Measurements from ENCODE around the gene BUB1.

BUB1 gene

GRCh38 chr2:110662560-110662959 lies 15.3 kb downstream of the BUB1 start:
- no peak for TF ChIP-seq POU2F2 (IDR thresholded peaks at IDR 0.05; ENCODE audit: low read depth, low read length)
- no peak for TF ChIP-seq SPI1 (IDR thresholded peaks at IDR 0.05; ENCODE audit: low read depth, low read length)
- TF ChIP-seq POLR2A (IDR thresholded peaks at IDR 0.05; ENCODE audit: low read depth, low read length): no peak
- no peak for TF ChIP-seq PAX5 (IDR thresholded peaks at IDR 0.05; ENCODE audit: insufficient read depth, low read length, severe bottlenecking)
- TF ChIP-seq POLR2AphosphoS5 (IDR thresholded peaks at IDR 0.05; ENCODE audit: low read depth, low read length): no peak
- TF ChIP-seq TAF1 (IDR thresholded peaks at IDR 0.05; ENCODE audit: low read depth, low read length): no peak
- no peak for DNase-seq (ENCODE audit: insufficient read length, low spot score)
- FAIRE-seq: no peak

GRCh38 chr2:110660558-110660957 lies 17.3 kb downstream of the BUB1 start:
- FAIRE-seq (no peak), DNase-seq (ENCODE audit: insufficient read length, low spot score) (no peak)
- TF ChIP-seq POLR2AphosphoS5 (IDR thresholded peaks at IDR 0.05; ENCODE audit: low read depth, low read length): no peak
- TF ChIP-seq SPI1 (IDR thresholded peaks at IDR 0.05; ENCODE audit: low read depth, low read length): no peak
- no peak for TF ChIP-seq TAF1 (IDR thresholded peaks at IDR 0.05; ENCODE audit: low read depth, low read length)
- TF ChIP-seq POLR2A (IDR thresholded peaks at IDR 0.05; ENCODE audit: low read depth, low read length): no peak
- TF ChIP-seq POU2F2 (IDR thresholded peaks at IDR 0.05; ENCODE audit: low read depth, low read length): no peak
- TF ChIP-seq PAX5 (IDR thresholded peaks at IDR 0.05; ENCODE audit: insufficient read depth, low read length, severe bottlenecking): no peak

DNA sequence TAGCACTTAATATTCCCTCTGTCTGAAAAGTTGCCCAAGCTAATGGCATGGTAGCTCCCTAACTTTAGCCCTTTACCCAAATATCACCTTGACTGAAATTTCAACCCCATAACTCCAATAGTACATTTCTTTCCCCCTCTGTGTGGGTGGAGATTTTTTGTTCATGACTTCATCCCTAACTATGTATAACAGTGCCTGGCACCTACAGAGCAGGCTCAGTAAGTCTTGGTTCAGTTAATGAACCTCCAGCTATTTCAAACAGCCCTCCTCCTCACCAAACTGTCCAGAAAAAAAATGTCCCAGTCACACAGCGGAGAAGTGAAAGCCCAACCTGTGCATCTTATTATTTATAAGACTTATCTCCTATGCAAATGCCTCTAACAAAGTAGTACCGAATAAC lies 18.6 kb downstream of the BUB1 start:
- TF ChIP-seq TAF1 (IDR thresholded peaks at IDR 0.05; ENCODE audit: low read depth, low read length) (no peak), SPI1 (IDR thresholded peaks at IDR 0.05; ENCODE audit: low read depth, low read length) (no peak), POLR2AphosphoS5 (IDR thresholded peaks at IDR 0.05; ENCODE audit: low read depth, low read length) (no peak)
- FAIRE-seq (no peak), DNase-seq (ENCODE audit: insufficient read length, low spot score) (no peak)

DNA sequence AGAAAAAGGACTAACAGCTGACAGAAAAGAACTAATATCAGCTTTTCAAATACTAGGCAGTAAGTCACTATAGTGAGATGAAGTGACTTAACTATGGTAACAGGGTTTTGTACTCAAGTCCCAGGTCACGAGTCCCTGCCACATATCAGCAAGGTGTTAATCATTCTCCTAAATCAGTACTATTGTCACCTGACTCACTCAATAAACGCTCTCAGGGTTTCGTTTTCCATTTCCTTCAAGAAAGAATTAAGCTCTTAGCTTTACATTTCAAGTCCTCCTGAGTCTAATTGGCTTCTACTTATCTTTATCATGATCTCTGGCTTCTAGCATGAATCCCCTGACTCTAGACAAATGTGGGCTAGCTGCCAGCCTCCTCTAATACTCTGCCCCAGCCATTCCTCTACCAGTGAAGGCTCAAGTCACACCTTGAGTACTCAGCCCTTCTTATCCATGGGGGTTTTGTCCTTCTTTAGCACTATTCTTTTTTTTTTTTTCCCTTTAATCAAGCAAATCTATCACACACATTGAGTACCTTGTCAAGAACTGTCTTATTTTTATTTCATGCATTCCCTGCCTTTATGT lies 20.0 kb downstream of the BUB1 start:
- FAIRE-seq (no peak), DNase-seq (ENCODE audit: insufficient read length, low spot score) (no peak)
- TF ChIP-seq POLR2A (IDR thresholded peaks at IDR 0.05; ENCODE audit: low read depth, low read length) (no peak), POU2F2 (IDR thresholded peaks at IDR 0.05; ENCODE audit: low read depth, low read length) (no peak)

GRCh38 chr2:110655701-110656100 lies 22.2 kb downstream of the BUB1 start:
- no peak for TF ChIP-seq POLR2A (IDR thresholded peaks at IDR 0.05; ENCODE audit: low read depth, low read length)
- TF ChIP-seq POU2F2 (IDR thresholded peaks at IDR 0.05; ENCODE audit: low read depth, low read length): no peak
- no peak for TF ChIP-seq TAF1 (IDR thresholded peaks at IDR 0.05; ENCODE audit: low read depth, low read length)
- TF ChIP-seq PAX5 (IDR thresholded peaks at IDR 0.05; ENCODE audit: insufficient read depth, low read length, severe bottlenecking): no peak
- TF ChIP-seq POLR2AphosphoS5 (IDR thresholded peaks at IDR 0.05; ENCODE audit: low read depth, low read length): no peak
- TF ChIP-seq SPI1 (IDR thresholded peaks at IDR 0.05; ENCODE audit: low read depth, low read length): peak; percentile 50
- FAIRE-seq: no peak
- DNase-seq (ENCODE audit: insufficient read length, low spot score): no peak

DNA sequence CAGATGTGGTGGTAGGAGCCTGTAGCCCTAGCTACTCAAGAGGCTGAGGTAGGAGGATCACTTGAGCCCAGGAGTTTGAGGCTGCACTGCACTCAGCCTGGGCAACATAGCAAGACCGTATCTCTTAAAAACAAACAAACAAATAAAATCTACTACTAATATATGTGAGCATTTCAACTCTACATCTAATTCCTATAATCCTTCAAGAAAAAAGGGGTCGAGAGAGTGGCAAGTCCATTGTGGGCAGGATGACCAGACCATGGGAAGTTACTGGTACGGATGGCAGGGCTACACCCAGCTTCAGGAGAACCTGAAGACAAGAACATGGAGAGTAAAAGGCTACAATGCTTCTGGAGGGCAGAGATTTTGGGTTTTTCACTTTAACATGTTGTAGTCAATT lies 24.0 kb downstream of the BUB1 start:
- TF ChIP-seq POLR2AphosphoS5 (IDR thresholded peaks at IDR 0.05; ENCODE audit: low read depth, low read length) (no peak), POLR2A (IDR thresholded peaks at IDR 0.05; ENCODE audit: low read depth, low read length) (no peak), POU2F2 (IDR thresholded peaks at IDR 0.05; ENCODE audit: low read depth, low read length) (no peak), SPI1 (IDR thresholded peaks at IDR 0.05; ENCODE audit: low read depth, low read length) (no peak), PAX5 (IDR thresholded peaks at IDR 0.05; ENCODE audit: insufficient read depth, low read length, severe bottlenecking) (no peak), TAF1 (IDR thresholded peaks at IDR 0.05; ENCODE audit: low read depth, low read length) (no peak)
- DNase-seq (ENCODE audit: insufficient read length, low spot score) (no peak), FAIRE-seq (no peak)

DNA sequence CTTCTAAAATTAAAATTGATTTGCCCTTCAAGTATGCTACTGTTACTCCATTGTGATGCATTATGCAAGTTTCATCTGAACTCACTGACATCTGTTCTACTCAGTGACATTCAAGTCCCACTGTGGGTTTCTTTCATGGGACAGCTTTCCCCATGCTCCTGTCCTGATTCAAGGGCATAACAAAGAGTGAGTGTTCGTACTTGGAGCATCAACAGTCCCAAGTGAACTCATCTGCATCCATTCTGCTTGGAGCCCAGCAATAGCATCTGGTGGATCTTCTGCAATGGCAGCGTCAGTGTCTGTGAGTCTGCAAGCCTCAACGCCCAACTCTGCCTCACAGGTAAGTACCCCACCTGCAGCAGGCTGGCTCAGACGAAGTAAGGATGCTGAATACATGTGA lies 27.5 kb downstream of the BUB1 start:
- DNase-seq (ENCODE audit: insufficient read length, low spot score) (no peak), FAIRE-seq (peak; percentile 33)
- TF ChIP-seq POU2F2 (IDR thresholded peaks at IDR 0.05; ENCODE audit: low read depth, low read length) (no peak), TAF1 (IDR thresholded peaks at IDR 0.05; ENCODE audit: low read depth, low read length) (no peak), PAX5 (IDR thresholded peaks at IDR 0.05; ENCODE audit: insufficient read depth, low read length, severe bottlenecking) (no peak), POLR2AphosphoS5 (IDR thresholded peaks at IDR 0.05; ENCODE audit: low read depth, low read length) (no peak), SPI1 (IDR thresholded peaks at IDR 0.05; ENCODE audit: low read depth, low read length) (no peak), POLR2A (IDR thresholded peaks at IDR 0.05; ENCODE audit: low read depth, low read length) (no peak)

DNA sequence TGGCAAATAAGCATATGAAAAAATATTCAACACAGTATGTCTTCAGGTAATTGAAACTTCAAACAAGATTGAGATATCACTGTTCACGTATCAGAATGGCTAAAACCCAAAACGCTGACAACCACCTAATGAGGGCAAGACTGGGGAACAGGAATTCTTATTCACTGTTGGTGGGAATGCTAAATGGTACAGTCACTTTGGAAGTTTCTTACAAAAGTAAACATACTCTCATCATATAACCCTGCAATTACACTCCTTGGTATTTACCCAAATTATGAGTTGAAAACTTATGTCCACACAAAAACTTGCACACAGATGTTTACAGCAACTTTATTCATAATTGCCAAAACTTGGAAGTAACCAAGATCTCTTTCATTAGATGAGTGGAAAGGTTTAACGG lies 30.1 kb downstream of the BUB1 start:
- peak; percentile 9 for FAIRE-seq
- DNase-seq (ENCODE audit: insufficient read length, low spot score): no peak

GRCh38 chr2:110645616-110646015 lies 32.2 kb downstream of the BUB1 start:
- no peak for TF ChIP-seq PAX5 (IDR thresholded peaks at IDR 0.05; ENCODE audit: insufficient read depth, low read length, severe bottlenecking)
- no peak for FAIRE-seq
- no peak for DNase-seq (ENCODE audit: insufficient read length, low spot score)

More for the DNA sequence above, 30.1 kb downstream of the BUB1 start:
- TF ChIP-seq SPI1 (IDR thresholded peaks at IDR 0.05; ENCODE audit: low read depth, low read length): no peak
- TF ChIP-seq PAX5 (IDR thresholded peaks at IDR 0.05; ENCODE audit: insufficient read depth, low read length, severe bottlenecking): no peak
- TF ChIP-seq POU2F2 (IDR thresholded peaks at IDR 0.05; ENCODE audit: low read depth, low read length): no peak
- no peak for TF ChIP-seq TAF1 (IDR thresholded peaks at IDR 0.05; ENCODE audit: low read depth, low read length)
- TF ChIP-seq POLR2A (IDR thresholded peaks at IDR 0.05; ENCODE audit: low read depth, low read length): no peak
- no peak for TF ChIP-seq POLR2AphosphoS5 (IDR thresholded peaks at IDR 0.05; ENCODE audit: low read depth, low read length)

- DNase-seq (ENCODE audit: insufficient read length, low spot score) (no peak), FAIRE-seq (no peak)
- TF ChIP-seq POU2F2 (IDR thresholded peaks at IDR 0.05; ENCODE audit: low read depth, low read length) (no peak), POLR2AphosphoS5 (IDR thresholded peaks at IDR 0.05; ENCODE audit: low read depth, low read length) (no peak), POLR2A (IDR thresholded peaks at IDR 0.05; ENCODE audit: low read depth, low read length) (no peak), PAX5 (IDR thresholded peaks at IDR 0.05; ENCODE audit: insufficient read depth, low read length, severe bottlenecking) (no peak), SPI1 (IDR thresholded peaks at IDR 0.05; ENCODE audit: low read depth, low read length) (no peak), TAF1 (IDR thresholded peaks at IDR 0.05; ENCODE audit: low read depth, low read length) (no peak)
These were observed 33.5 kb downstream of the BUB1 start for GRCh38 chr2:110644357-110644756.

Data from GM12891 (cell line).